HG03039 (cell line): ENCODE data around the gene MRPL37.
"Not testable (repeated sequence)": the region's sequence is repeated elsewhere in the genome, so short reads cannot be mapped to it uniquely, and the experiment has no call there.

Experiments
- ATAC-seq: cut with Tn5 transposase; IDR thresholded peaks from one replicate; pipeline ENCODE4 v1.9.1; 2021; ENCODE audit warnings: mild to moderate bottlenecking, moderate library complexity; ENCODE audit not compliant: unreplicated experiment

The MRPL37 gene

DNA sequence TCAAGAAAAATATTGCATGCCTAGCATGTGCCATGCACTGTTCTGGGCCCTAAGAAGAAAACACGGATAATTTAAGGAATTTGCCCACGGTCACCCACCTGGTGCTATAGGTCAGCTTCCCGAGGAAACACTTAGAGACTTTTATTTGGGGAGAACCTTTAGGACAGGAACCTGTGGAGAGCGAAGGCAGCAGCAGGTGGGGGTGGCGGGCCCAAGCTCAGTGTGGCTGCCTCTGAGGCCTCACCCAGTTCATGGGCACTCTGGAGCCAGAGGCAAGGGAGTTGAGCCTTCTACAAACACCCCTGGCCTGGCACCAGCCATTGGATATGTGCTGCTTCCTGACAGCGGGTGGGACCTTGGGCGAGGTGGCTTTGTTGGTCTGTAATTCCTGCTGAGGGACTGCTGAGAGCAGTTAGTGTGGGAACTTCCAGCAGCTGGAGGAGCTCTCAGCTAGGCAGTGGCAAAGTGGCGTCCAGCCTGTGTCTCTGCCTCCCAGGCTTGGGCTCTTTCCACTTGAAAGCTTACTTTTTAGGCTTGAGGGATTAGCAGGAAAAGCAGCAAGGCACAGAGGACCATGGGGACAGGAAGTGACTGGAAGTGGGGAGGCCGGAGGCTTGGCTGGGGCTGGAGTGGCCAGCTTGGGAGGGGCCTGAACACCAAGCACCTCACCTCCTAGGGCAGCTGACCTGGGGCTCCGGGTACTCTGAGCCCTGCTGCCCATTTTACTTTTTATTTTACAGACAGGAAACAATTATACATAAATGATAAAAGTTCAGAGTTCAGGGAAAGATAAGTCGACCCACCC lies 19.1 kb downstream of the MRPL37 start:
- no peak for ATAC-seq

- ATAC-seq: no peak
These were observed 19.7 kb downstream of the MRPL37 start for GRCh38 chr1:54219688-54220003.

DNA sequence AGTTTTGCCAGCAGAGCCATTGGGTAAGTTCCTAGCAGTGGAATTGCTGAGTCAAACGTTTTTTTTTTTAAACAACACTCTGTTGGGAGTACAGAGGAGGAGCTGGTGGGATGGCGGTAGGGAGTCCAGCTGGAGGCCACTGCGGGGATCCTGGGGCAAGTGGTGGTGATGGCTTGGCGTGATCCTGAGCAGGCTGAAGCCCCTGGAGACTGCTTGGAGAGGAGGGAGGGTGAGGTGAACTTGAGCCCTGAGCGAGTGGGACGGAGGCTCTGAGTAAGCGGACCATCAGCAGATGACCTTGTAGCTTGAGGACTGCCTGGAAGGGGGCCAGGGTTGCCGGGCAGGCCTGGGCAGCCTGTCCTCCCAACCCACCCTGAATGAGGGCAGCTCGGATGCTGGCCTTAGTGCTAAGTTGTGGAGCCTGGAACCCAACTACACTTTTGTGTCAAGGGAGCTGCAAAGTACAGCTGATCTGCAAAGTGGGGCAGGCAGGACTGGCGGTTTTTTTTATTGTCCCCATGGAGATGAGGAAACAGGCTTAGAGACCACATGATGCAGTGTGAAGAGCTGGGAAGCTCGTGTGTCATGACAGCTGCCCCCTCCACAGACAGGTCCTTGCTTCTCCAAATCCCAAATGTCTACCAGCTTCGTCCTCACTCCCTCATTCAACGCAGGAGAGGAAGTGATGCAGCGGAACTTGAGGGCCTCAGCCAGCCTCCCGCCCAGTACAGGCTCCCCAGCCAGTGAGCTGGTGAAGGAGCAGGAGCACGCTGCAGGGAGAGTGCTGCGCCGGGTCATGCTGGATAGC lies 20.2 kb downstream of the MRPL37 start:
- ATAC-seq: no peak

DNA sequence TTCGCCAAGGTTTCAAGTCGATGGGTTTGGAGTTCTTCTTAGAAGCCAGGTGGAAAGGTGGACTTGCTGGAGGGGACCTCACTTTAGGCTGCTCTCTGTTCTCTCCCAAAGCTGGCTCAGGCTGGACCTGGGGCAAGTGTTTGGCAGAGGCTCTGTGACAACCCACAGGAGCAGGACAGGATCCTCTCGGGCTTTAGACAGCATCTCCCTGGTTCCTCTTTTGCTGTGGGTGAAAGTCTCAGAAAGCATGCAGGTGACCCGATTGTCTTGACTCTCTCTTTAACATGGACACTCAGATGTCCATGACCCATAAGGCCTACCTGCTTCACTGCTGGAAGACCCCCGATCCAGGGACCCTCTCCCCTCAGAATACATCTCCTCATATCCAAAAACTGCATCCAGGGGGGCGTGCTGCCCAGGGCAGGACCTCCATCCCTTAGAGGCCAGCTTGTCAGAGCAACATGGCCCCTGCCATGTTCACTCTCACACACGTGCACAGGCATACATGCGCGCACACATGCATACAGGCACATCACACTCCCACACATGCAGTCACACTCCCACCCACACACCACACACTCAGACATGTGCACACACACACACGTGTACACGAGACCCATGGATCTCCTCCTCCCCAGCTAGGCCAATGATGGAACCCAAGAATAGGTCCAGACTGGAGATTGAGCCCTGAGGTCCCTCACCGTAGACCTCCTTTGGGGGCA lies 21.3 kb downstream of the MRPL37 start:
- no peak for ATAC-seq

DNA sequence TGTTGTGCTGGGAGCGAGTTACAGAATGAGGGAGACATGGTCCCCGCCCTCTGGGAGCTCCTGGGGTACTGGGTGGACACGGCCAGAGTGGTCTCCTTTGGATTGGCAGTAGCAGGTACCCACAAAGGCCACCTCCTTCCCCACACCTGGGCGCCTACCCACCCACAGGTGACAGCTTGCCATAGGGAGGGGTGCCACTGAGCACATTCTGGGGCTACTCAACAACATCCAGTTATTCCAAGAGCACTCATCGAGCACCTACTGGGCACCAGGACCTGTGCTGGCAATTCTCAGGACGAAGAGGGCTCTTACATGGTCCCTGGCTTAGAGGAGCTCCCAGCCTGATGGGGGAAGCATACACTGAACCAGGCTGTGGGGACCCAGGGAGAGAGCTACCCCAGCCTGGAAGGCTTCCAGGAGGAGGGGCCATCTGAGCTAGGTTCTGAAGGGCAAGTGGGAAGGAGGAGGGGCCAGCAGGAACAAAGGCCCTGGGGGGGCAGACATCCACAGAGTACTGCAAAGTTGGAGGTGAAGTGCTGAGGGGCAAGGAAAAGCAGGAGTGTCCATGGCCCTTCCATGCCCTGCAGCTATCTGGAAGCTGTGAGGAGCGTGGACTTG lies 22.0 kb downstream of the MRPL37 start:
- ATAC-seq: no peak

GRCh38 chr1:54222711-54223110 lies 22.7 kb downstream of the MRPL37 start:
- no peak for ATAC-seq

GRCh38 chr1:54223441-54224202 lies 23.7 kb downstream of the MRPL37 start:
- no peak for ATAC-seq

- no peak for ATAC-seq
These were observed 24.3 kb downstream of the MRPL37 start for GRCh38 chr1:54224233-54224632.

GRCh38 chr1:54225378-54225777 lies 25.4 kb downstream of the MRPL37 start:
- ATAC-seq: no peak

DNA sequence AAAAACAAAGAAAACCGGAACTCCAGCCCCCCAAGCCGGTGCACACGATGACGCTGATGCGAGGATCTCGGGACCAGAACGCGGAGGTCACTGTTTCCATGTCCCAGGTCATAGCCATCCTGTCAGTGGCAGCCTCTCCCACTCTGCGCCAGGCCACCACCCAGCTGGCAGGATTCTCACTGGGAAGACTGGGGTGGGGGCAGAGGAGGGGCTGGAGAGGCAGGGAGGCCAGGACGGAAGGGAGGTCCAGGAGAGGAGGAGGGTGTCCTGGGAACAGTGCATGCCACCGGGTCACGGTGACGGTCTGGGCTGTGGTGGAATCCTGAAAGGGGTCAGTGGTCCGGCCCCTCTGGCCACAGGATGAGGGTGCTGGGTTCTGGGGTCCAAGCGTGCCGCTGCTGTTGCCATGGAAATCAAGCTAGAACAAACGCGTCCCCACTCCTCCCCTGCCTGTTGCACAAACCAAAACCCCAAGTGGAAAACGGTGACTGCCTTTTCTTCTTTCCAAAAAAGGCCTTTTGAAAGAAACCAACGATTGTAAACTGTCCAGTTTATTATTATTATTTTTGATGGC lies 26.1 kb downstream of the MRPL37 start:
- no peak for ATAC-seq

DNA sequence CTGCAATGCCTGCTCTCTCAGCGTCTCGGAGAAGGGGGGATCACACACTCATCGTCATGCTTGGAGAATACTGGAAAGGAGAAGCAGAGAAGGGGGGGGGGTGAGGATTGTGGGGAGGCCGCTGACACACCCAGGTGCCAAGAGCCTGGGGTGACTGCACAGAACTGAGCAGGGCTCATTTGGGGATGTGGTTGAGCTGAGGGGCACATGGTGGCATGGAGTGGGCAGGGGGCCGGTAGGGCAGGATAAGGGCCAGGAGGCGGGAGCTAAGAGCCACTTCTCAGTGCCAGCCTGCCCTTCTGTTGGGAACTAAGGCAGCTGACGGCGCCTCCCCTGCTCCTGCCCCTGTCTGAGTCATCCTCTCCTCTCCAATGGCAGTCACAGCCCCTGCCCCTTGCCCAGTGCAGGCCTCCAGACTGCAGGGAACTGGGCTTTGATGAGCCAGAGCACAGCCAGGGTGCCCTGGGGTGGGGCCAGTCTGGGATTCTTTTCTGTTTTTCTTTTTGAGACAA lies 27.2 kb downstream of the MRPL37 start:
- no peak for ATAC-seq

DNA sequence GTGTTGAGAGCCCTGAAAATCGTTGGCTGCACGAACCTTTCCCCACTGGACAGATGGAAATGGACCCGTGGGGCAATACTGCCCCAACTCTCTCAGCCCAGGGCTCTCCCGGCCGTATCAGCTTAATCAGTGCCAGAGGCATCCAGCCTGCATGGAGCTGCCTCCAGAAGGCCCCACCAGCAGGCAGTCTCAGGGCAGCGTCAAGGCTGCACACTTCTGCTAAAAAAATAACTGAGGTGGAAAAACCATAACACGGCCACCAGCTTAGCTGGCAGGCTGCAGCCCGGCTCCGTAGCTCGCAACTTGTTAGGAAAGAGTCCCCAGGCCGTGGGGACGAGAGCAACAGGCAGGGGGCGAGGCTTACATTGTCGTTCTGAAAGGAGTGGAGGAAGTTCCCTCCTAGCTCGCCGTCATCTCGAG lies 27.9 kb downstream of the MRPL37 start:
- no peak for ATAC-seq

DNA sequence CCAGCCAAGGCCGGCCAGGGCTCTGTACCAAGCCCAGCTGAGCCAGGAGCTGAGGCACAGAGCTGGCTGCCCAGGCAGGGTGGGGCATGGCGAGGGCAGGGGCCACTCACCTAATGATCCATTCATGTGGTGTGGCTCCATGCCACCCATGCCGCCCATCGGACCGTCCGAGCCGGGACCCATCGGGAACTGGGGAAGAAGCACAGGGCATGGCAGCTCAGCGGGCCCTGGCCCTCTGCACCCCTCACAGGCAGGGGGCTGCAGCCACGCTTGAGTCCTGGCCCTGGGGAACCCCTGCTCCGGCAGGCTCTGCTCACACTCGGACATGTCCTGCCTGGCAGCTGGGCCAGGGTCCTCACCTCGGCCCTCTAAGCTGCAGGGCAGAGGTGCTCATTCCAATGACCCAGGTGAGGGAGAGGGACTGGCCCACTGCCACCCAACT lies 28.7 kb downstream of the MRPL37 start:
- no peak for ATAC-seq

- ATAC-seq: no peak
These were observed 29.4 kb downstream of the MRPL37 start for GRCh38 chr1:54229281-54229891.

- ATAC-seq: no peak
These were observed 30.8 kb downstream of the MRPL37 start for GRCh38 chr1:54230507-54231339.

- ATAC-seq: not testable (repeated sequence)
These were observed 33.2 kb downstream of the MRPL37 start for GRCh38 chr1:54233196-54233595.

DNA sequence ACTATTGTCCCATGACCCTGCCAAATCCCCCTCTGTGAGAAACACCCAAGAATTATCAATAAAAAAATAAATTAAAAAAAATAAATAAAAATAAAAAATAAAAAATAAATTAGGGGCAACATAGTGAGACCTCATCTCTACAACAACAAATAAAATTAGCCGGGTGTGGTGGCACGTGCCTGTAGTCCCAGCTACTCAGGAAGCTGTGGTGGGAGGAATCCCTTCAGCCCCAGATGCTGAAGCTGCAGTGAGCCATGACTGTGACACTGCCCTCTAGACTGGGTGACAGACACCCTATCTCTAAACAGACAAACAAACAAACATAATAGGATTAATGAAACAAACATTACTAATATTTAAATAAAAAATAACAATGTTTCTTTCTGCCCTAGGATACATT lies 34.3 kb downstream of the MRPL37 start:
- ATAC-seq: no peak

GRCh38 chr1:54237586-54237985 lies 37.6 kb downstream of the MRPL37 start:
- ATAC-seq: no peak
